ENCODE measurements around the gene TMEM52.

TMEM52 gene

DNA sequence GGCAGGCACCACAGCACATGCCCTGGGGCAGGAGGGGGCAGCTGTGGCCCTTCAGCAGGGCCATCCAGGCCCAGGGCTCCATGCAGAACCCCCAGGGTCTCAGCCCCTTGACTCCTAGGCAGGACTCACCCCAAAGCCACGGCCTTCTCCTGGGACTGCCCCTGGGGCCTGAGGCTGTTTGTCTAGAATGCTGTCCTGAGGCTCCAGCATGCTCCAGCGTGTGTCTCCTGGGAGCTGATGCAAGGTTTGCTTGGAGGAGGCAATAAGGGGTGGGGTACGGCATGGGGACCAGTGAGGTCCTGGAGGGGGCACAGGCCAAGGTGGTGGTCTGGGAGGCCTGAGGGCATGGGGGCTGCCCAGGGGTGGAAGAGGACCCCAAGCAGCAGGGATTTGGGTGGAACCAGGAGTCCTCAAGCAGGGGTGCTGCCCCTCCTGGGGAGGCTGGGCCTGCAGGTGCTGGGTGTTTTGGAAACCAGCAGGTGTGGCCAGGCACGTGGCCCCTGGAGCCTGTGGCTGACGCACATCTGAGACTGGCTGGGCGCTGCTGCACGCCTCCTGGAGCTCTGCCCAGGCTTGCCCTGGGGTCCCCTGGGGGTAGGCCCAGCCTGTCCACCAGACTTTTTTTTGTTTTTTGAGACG, 11.9 kb downstream of the TMEM52 start:
- no peak overlapping the region for H3K4me3 ChIP-seq (ENCODE audit: control insufficient read depth in 1 of 7, extremely low read depth in 1 of 7, insufficient read depth in 4 of 7, low read depth in 2 of 7, low read length in 6 of 7)
- 81% methylated on average over 6 of the region's 8 CpGs for WGBS (ENCODE audit: insufficient coverage)
- no peak overlapping the region for H3K27ac ChIP-seq (ENCODE audit: insufficient read depth in 1 of 2, low read depth in 1 of 2, low read length in 2 of 2, poor library complexity in 1 of 2, severe bottlenecking in 2 of 2)
- ChIA-PET CTCF (interaction anchor here (0.7 to 7.2 kb wide), 14 partner anchors 10 to 122 kb away, joined by 3 to 110 read pairs (median 4); no protein-coding TSS in a partner anchor), POLR2A (no interaction called here)
- peak in 1 of 3 donors; percentile 18 for DNase-seq
- H3K4me1 ChIP-seq (ENCODE audit: control extremely low read depth in 1 of 4, control insufficient read depth in 4 of 4, insufficient read depth in 4 of 4, low read length in 3 of 4), result peaks cover 0 to 28% (median 22%) of the 10 kb centered on the region in 4 experiments
- peaks cover 0 to 3% (median 0%) of the 10 kb centered on the region in 5 experiments for H3K9me3 ChIP-seq (ENCODE audit: control extremely low read depth in 1 of 5, control insufficient read depth in 4 of 5, insufficient read depth in 2 of 5, low read depth in 1 of 5, low read length in 4 of 5)
- no peaks in the 10 kb centered on the region for H3K36me3 ChIP-seq (ENCODE audit: control insufficient read depth in 4 of 4, insufficient read depth in 4 of 4, low read length in 3 of 4)
- no peaks in the 10 kb centered on the region for H3K27me3 ChIP-seq (replicated peaks in 2 of 5; ENCODE audit: control insufficient read depth in 4 of 5, insufficient read depth in 5 of 5, low read length in 4 of 5)

DNA sequence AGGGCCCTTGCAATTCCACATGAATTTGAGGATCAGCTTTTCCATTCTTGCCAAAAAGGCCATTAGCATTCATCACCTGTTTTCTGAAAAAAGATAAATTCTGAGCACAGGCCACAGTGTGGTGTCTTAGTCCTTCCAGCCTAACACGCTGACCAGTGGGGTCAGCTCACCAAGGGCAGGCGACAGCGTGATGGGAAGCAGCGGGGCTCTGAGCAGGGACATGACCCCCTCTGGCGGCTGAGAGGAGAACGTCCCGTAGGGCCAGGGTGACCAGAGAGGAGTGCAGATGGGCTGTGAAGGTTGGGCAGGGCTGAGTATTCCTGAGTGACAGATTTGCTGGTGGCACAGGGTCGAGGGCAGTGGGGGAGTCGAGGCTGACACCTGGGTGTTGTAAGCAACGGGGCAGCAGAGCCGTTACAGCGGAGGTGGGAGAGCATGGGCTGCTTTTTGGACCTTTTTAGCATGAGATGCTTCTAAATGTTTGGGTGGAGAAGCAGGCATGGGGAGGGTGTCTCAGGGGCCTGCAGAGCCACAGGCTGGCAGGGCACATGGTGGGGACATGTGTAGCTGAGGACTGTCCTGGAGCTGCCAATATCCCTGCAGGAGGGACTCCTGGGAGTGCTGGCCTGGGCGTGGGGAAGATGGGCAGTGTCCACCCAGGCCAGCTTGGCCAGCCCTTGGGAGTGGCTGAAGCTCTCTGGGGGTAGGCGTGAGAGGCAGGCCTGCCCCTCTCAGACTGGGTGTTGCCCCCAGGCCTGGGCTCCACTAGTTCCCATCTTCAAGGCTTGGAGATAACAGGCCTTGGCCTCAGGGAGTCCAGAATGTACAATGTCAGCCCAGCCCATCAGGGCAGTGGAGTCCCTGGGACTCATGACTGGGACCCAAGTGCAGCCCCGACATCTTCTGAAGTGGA, 12.6 kb downstream of the TMEM52 start:
- no peak overlapping the region for H3K4me3 ChIP-seq (ENCODE audit: control insufficient read depth in 1 of 7, extremely low read depth in 1 of 7, insufficient read depth in 4 of 7, low read depth in 2 of 7, low read length in 6 of 7)
- no peak overlapping the region for H3K27ac ChIP-seq (ENCODE audit: insufficient read depth in 1 of 2, low read depth in 1 of 2, low read length in 2 of 2, poor library complexity in 1 of 2, severe bottlenecking in 2 of 2)
- DNase-seq, result peak; percentile 47 to 65 (median 58)
- H3K9me3 ChIP-seq (ENCODE audit: control extremely low read depth in 1 of 5, control insufficient read depth in 4 of 5, insufficient read depth in 2 of 5, low read depth in 1 of 5, low read length in 4 of 5), result peaks cover 0 to 3% (median 0%) of the 10 kb centered on the region in 5 experiments
- ChIA-PET POLR2A (interaction anchor here (1.9 kb wide), 1 partner anchor 14 kb away, joined by 10 read pairs; no protein-coding TSS in a partner anchor), CTCF (interaction anchor here (0.7 to 7.2 kb wide), 28 partner anchors 9 to 188 kb away, joined by 3 to 110 read pairs (median 5); no protein-coding TSS in a partner anchor)
- 26% methylated on average over 14 of the region's 15 CpGs for WGBS (ENCODE audit: insufficient coverage)
- no peaks in the 10 kb centered on the region for H3K36me3 ChIP-seq (ENCODE audit: control insufficient read depth in 4 of 4, insufficient read depth in 4 of 4, low read length in 3 of 4)
- H3K4me1 ChIP-seq (ENCODE audit: control extremely low read depth in 1 of 4, control insufficient read depth in 4 of 4, insufficient read depth in 4 of 4, low read length in 3 of 4), result peaks cover 0 to 35% (median 28%) of the 10 kb centered on the region in 4 experiments
- H3K27me3 ChIP-seq (replicated peaks in 2 of 5; ENCODE audit: control insufficient read depth in 4 of 5, insufficient read depth in 5 of 5, low read length in 4 of 5), result no peaks in the 10 kb centered on the region

DNA sequence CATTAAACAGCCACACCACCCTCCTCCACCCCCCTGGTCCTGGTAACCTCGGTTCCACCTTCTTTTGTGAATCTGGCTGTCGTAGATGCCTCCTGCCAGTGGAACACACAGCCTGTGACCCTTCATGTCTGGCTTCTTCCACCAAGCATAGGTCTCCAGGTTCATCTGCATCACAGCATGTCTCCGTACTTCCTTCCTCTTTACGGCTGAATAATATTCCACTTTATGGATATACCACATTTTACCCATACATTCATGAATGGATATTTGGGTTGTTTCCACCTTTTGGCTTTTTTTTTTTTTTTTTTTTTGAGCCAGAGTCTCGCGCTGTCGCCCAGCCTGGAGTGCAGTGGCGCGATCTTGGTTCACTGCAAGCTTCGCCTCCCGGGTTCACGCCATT, 15.9 kb downstream of the TMEM52 start:
- Histone ChIP-seq H3K27ac (ENCODE audit: insufficient read depth in 1 of 2, low read depth in 1 of 2, low read length in 2 of 2, poor library complexity in 1 of 2, severe bottlenecking in 2 of 2) (no peak overlapping the region), H3K27me3 (replicated peaks in 2 of 5; ENCODE audit: control insufficient read depth in 4 of 5, insufficient read depth in 5 of 5, low read length in 4 of 5) (no peaks in the 10 kb centered on the region), H3K36me3 (ENCODE audit: control insufficient read depth in 4 of 4, insufficient read depth in 4 of 4, low read length in 3 of 4) (no peaks in the 10 kb centered on the region), H3K4me1 (ENCODE audit: control extremely low read depth in 1 of 4, control insufficient read depth in 4 of 4, insufficient read depth in 4 of 4, low read length in 3 of 4) (peaks cover 4 to 51% (median 45%) of the 10 kb centered on the region in 4 experiments), H3K9me3 (ENCODE audit: control extremely low read depth in 1 of 5, control insufficient read depth in 4 of 5, insufficient read depth in 2 of 5, low read depth in 1 of 5, low read length in 4 of 5) (peaks cover 0 to 3% (median 0%) of the 10 kb centered on the region in 5 experiments), H3K4me3 (ENCODE audit: control insufficient read depth in 1 of 7, extremely low read depth in 1 of 7, insufficient read depth in 4 of 7, low read depth in 2 of 7, low read length in 6 of 7) (no peak overlapping the region)
- no peak for DNase-seq
- ChIA-PET POLR2A (no interaction called here), CTCF (interaction anchor here (1.5 to 6.8 kb wide), 3 partner anchors 12 to 47 kb away, joined by 3 to 65 read pairs (median 4); no protein-coding TSS in a partner anchor)
- WGBS (ENCODE audit: insufficient coverage), result 92% methylated on average over 4 of the region's 12 CpGs

DNA sequence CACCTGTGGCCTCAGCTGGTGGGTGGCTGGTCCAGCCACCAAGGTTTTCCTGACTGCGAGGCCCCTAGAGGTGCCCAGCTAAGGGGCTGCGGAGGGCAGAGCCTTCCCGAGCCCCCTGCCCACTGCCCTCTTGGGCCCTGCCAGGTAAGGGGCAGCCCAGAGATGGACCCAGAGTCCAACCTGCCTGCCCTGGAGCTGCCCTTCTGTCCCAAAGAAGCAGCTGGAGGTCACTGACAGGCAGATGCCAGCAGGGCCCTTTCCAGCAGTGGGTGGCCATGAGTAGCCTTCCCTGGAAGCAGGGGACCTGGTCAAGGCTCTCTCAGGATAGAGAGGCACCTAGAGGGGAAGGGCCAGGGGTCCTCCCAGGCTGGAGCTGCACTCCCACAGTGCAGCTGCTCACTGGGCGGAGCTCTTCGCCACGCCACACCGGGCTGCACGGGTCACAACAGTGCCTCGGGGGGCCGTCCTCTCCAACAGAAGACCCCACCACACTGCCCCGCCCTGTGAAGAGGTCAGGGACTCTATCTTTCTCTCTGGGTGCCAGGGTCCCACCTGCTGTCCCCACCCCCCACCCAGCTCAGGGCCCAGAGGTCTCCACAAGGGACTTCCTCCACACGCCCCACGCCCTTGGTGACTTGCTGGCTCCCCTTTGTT, 17.3 kb downstream of the TMEM52 start:
- ChIA-PET POLR2A (interaction anchor here (0.6 to 1.2 kb wide), 3 partner anchors 10 to 43 kb away, joined by 3 to 6 read pairs (median 4); no protein-coding TSS in a partner anchor), CTCF (interaction anchor here (0.8 to 3.1 kb wide), 8 partner anchors 10 to 95 kb away, joined by 4 to 12 read pairs (median 4); no protein-coding TSS in a partner anchor)
- DNase-seq, result no peak
- no peak overlapping the region for H3K4me3 ChIP-seq (ENCODE audit: control insufficient read depth in 1 of 7, extremely low read depth in 1 of 7, insufficient read depth in 4 of 7, low read depth in 2 of 7, low read length in 6 of 7)
- WGBS (ENCODE audit: insufficient coverage), result 94% methylated on average over 9 of the region's 13 CpGs
- peaks cover 0 to 3% (median 0%) of the 10 kb centered on the region in 5 experiments for H3K9me3 ChIP-seq (ENCODE audit: control extremely low read depth in 1 of 5, control insufficient read depth in 4 of 5, insufficient read depth in 2 of 5, low read depth in 1 of 5, low read length in 4 of 5)
- H3K27ac ChIP-seq (ENCODE audit: insufficient read depth in 1 of 2, low read depth in 1 of 2, low read length in 2 of 2, poor library complexity in 1 of 2, severe bottlenecking in 2 of 2), result no peak overlapping the region
- H3K4me1 ChIP-seq (ENCODE audit: control extremely low read depth in 1 of 4, control insufficient read depth in 4 of 4, insufficient read depth in 4 of 4, low read length in 3 of 4), result peaks cover 4 to 56% (median 46%) of the 10 kb centered on the region in 4 experiments
- H3K36me3 ChIP-seq (ENCODE audit: control insufficient read depth in 4 of 4, insufficient read depth in 4 of 4, low read length in 3 of 4), result no peaks in the 10 kb centered on the region
- H3K27me3 ChIP-seq (replicated peaks in 2 of 5; ENCODE audit: control insufficient read depth in 4 of 5, insufficient read depth in 5 of 5, low read length in 4 of 5), result no peaks in the 10 kb centered on the region

DNA sequence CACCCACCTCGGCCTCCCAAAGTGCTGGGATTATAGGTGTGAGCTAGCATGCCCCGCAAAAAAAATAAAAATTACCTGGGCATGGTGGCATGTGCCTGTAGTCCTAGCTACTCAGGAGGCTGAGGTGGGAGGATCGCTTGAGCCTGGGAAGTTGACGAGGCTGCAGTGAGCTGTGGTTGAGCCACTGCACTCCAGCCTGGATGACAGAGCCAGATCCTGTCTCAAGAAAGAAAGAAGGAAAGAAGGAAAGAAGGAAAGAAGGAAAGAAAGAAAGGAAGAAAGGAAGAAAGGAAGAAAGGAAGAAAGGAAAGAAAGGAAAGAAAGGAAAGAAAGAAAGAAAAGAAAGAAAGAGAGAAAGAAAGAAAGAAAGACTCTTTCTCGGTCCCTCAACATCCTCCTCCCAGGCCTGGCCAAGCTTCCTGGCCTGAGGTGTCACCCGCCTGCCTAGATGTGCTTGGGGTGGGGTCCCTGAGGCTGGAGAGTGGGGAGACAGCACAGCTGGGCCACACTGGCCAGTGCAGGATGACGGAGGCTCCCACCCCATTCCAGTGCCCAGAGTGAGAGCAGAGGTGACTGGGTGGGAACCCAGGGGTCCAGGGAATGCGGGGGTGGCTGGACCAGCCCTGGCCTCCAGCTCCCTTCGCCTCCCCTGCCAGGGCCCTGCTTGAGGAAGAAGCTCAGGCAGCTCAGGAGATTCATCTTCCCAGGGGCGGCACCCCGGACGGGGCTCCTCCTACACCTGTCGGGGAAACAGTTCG, 18.0 kb downstream of the TMEM52 start:
- no peak overlapping the region for H3K4me3 ChIP-seq (ENCODE audit: control insufficient read depth in 1 of 7, extremely low read depth in 1 of 7, insufficient read depth in 4 of 7, low read depth in 2 of 7, low read length in 6 of 7)
- no peak overlapping the region for H3K27ac ChIP-seq (ENCODE audit: insufficient read depth in 1 of 2, low read depth in 1 of 2, low read length in 2 of 2, poor library complexity in 1 of 2, severe bottlenecking in 2 of 2)
- H3K27me3 ChIP-seq (replicated peaks in 2 of 5; ENCODE audit: control insufficient read depth in 4 of 5, insufficient read depth in 5 of 5, low read length in 4 of 5), result no peaks in the 10 kb centered on the region
- H3K36me3 ChIP-seq (ENCODE audit: control insufficient read depth in 4 of 4, insufficient read depth in 4 of 4, low read length in 3 of 4), result no peaks in the 10 kb centered on the region
- 92% methylated on average over 10 of the region's 14 CpGs for WGBS (ENCODE audit: insufficient coverage)
- CTCF ChIA-PET, result interaction anchor here (1.0 to 3.1 kb wide), 10 partner anchors 9 to 137 kb away, joined by 3 to 12 read pairs (median 4); no protein-coding TSS in a partner anchor
- DNase-seq, result no peak
- POLR2A ChIA-PET, result interaction anchor here (0.9 to 2.7 kb wide), 3 partner anchors 8 to 24 kb away, joined by 3 to 10 read pairs (median 6); no protein-coding TSS in a partner anchor
- peaks cover 4 to 51% (median 43%) of the 10 kb centered on the region in 4 experiments for H3K4me1 ChIP-seq (ENCODE audit: control extremely low read depth in 1 of 4, control insufficient read depth in 4 of 4, insufficient read depth in 4 of 4, low read length in 3 of 4)
- H3K9me3 ChIP-seq (ENCODE audit: control extremely low read depth in 1 of 5, control insufficient read depth in 4 of 5, insufficient read depth in 2 of 5, low read depth in 1 of 5, low read length in 4 of 5), result peaks cover 0 to 3% (median 0%) of the 10 kb centered on the region in 5 experiments

DNA sequence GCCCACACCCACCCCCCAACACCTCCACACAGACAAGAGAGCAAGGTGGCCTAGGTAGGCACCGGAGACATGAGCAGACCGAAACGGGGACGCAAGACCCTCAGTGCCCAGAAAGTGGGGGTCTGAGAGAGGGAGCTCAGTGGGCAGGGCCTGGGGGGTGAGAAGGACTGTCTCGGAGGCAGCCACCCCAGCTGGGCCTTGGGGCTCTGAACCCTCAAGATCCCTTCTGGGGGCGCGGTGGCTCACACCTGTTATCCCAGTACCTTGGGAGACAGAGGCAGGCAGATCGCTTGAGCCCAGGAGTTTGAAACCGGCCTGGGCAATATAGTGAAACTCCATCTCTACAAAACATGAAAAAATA, 19.1 kb downstream of the TMEM52 start:
- Histone ChIP-seq H3K27me3 (replicated peaks in 2 of 5; ENCODE audit: control insufficient read depth in 4 of 5, insufficient read depth in 5 of 5, low read length in 4 of 5) (no peaks in the 10 kb centered on the region), H3K4me3 (ENCODE audit: control insufficient read depth in 1 of 7, extremely low read depth in 1 of 7, insufficient read depth in 4 of 7, low read depth in 2 of 7, low read length in 6 of 7) (peak overlapping the region in 3 of 7 experiments; percentile 42 to 55 (median 49)), H3K4me1 (ENCODE audit: control extremely low read depth in 1 of 4, control insufficient read depth in 4 of 4, insufficient read depth in 4 of 4, low read length in 3 of 4) (peaks cover 4 to 59% (median 53%) of the 10 kb centered on the region in 4 experiments), H3K9me3 (ENCODE audit: control extremely low read depth in 1 of 5, control insufficient read depth in 4 of 5, insufficient read depth in 2 of 5, low read depth in 1 of 5, low read length in 4 of 5) (peaks cover 0 to 3% (median 0%) of the 10 kb centered on the region in 5 experiments), H3K36me3 (ENCODE audit: control insufficient read depth in 4 of 4, insufficient read depth in 4 of 4, low read length in 3 of 4) (no peaks in the 10 kb centered on the region), H3K27ac (ENCODE audit: insufficient read depth in 1 of 2, low read depth in 1 of 2, low read length in 2 of 2, poor library complexity in 1 of 2, severe bottlenecking in 2 of 2) (no peak overlapping the region)
- 45% methylated on average over 7 of the region's 9 CpGs for WGBS (ENCODE audit: insufficient coverage)
- no peak for DNase-seq
- ChIA-PET CTCF (interaction anchor here (0.8 to 7.0 kb wide), 14 partner anchors 8 to 145 kb away, joined by 3 to 110 read pairs (median 5); no protein-coding TSS in a partner anchor), POLR2A (interaction anchor here (0.8 to 2.7 kb wide), 5 partner anchors 9 to 39 kb away, joined by 4 to 10 read pairs (median 4); partner anchors contain the start of gene GNB1)

Data from common myeloid progenitor, CD34-positive (primary cell).